ENCODE results near the gene TMEM232. TPM values are rescaled to one million over a fixed set of nuclear protein-coding genes. Genes with fewer than 3 reads are reported as not detected.
A peak's percentile ranks its signal among the peaks of the same experiment; 100 is the strongest.

Gene TMEM232
- total and polyA plus RNA-seq, 7 donors, result 0.93 to 8.7 (median 2.5) TPM

- no peak for TF ChIP-seq EP300 (IDR thresholded peaks at IDR 0.05)
- no peak for TF ChIP-seq POLR2AphosphoS5 (IDR thresholded peaks at IDR 0.05)
- TF ChIP-seq POLR2A (IDR thresholded peaks at IDR 0.05), result no peak
- no peak for TF ChIP-seq CTCF (IDR thresholded peaks at IDR 0.05)
- no peaks in the 10 kb centered on the region for H3K27me3 ChIP-seq
- H3K4me1 ChIP-seq, result no peaks in the 10 kb centered on the region
- no peak for DNase-seq
- no peak overlapping the region for H3K4me3 ChIP-seq
- no peaks in the 10 kb centered on the region for H3K36me3 ChIP-seq
- WGBS, 2 donors, result 59 to 70% methylated on average over 2 of the region's 2 CpGs
- peaks cover 0 to 2% (median 0%) of the 10 kb centered on the region in 4 donors for H3K9me3 ChIP-seq
- H3K27ac ChIP-seq, result no peak overlapping the region
- intact Hi-C loops (cut with DNase I), result no loop called here
Observed at GRCh38 chr5:110435207-110435606, 291.3 kb downstream of the TMEM232 start.

GRCh38 chr5:110431603-110432002 is 294.9 kb downstream of the TMEM232 start:
- TF ChIP-seq CTCF (IDR thresholded peaks at IDR 0.05), result no peak
- no peak for TF ChIP-seq EP300 (IDR thresholded peaks at IDR 0.05)
- TF ChIP-seq POLR2AphosphoS5 (IDR thresholded peaks at IDR 0.05), result no peak
- TF ChIP-seq POLR2A (IDR thresholded peaks at IDR 0.05), result no peak
- H3K4me3 ChIP-seq, result no peak overlapping the region
- no peaks in the 10 kb centered on the region for H3K27me3 ChIP-seq
- intact Hi-C loops (cut with DNase I), result no loop called here
- no peak for DNase-seq
- H3K9me3 ChIP-seq, result peaks cover 0 to 2% (median 0%) of the 10 kb centered on the region in 4 donors
- H3K36me3 ChIP-seq, result no peaks in the 10 kb centered on the region
- H3K4me1 ChIP-seq, result no peaks in the 10 kb centered on the region
- H3K27ac ChIP-seq, result no peak overlapping the region

- H3K36me3 ChIP-seq, result no peaks in the 10 kb centered on the region
- H3K27ac ChIP-seq, result no peak overlapping the region
- intact Hi-C loops (cut with DNase I), result no loop called here
- no peak for DNase-seq
- TF ChIP-seq CTCF (IDR thresholded peaks at IDR 0.05), result peak in 1 of 4 experiments; percentile 18
- TF ChIP-seq POLR2A (IDR thresholded peaks at IDR 0.05), result no peak
- no peak for TF ChIP-seq POLR2AphosphoS5 (IDR thresholded peaks at IDR 0.05)
- no peak for TF ChIP-seq EP300 (IDR thresholded peaks at IDR 0.05)
- H3K4me3 ChIP-seq, result no peak overlapping the region
- no peaks in the 10 kb centered on the region for H3K9me3 ChIP-seq
- WGBS, 2 donors, result 43 to 49% methylated on average over 2 of the region's 2 CpGs
- H3K27me3 ChIP-seq, result no peaks in the 10 kb centered on the region
- no peaks in the 10 kb centered on the region for H3K4me1 ChIP-seq
Observed at GRCh38 chr5:110414360-110414759, 312.1 kb downstream of the TMEM232 start.

- 90% methylated on average over 2 of the region's 2 CpGs for WGBS, 2 donors
- H3K4me3 ChIP-seq, result no peak overlapping the region
- no peaks in the 10 kb centered on the region for H3K27me3 ChIP-seq
- no peaks in the 10 kb centered on the region for H3K4me1 ChIP-seq
- intact Hi-C loops (cut with DNase I), result no loop called here
- TF ChIP-seq POLR2AphosphoS5 (IDR thresholded peaks at IDR 0.05), result no peak
- no peak for TF ChIP-seq EP300 (IDR thresholded peaks at IDR 0.05)
- no peak for TF ChIP-seq CTCF (IDR thresholded peaks at IDR 0.05)
- no peaks in the 10 kb centered on the region for H3K36me3 ChIP-seq
- no peak overlapping the region for H3K27ac ChIP-seq
- DNase-seq, result no peak
- no peaks in the 10 kb centered on the region for H3K9me3 ChIP-seq
Observed at GRCh38 chr5:110413856-110414255, 312.6 kb downstream of the TMEM232 start.

GRCh38 chr5:110409571-110409970 is 316.9 kb downstream of the TMEM232 start:
- Histone ChIP-seq H3K4me1 (no peaks in the 10 kb centered on the region), H3K27ac (no peak overlapping the region), H3K27me3 (no peaks in the 10 kb centered on the region), H3K9me3 (no peaks in the 10 kb centered on the region), H3K4me3 (no peak overlapping the region), H3K36me3 (no peaks in the 10 kb centered on the region)
- WGBS, 2 donors, result 84 to 85% methylated on average over 3 of the region's 3 CpGs
- intact Hi-C loops (cut with DNase I), result no loop called here
- DNase-seq, result no peak
- TF ChIP-seq POLR2A (IDR thresholded peaks at IDR 0.05) (no peak), EP300 (IDR thresholded peaks at IDR 0.05) (no peak), POLR2AphosphoS5 (IDR thresholded peaks at IDR 0.05) (no peak), CTCF (IDR thresholded peaks at IDR 0.05) (no peak)

Data from sigmoid colon (tissue), 7 donors.